IPS-NIHi11 (cell line): ENCODE measurements around the gene ALK.
"Not testable (repeated sequence)": the region's sequence is repeated elsewhere in the genome, so short reads cannot be mapped to it uniquely, and the experiment has no call there.

Experiments used
- DNase-seq: peaks from one replicate; pipeline ENCODE4 v3.0.0; 2012; ENCODE audit warnings: mixed read lengths, low spot score

Gene ALK

DNA sequence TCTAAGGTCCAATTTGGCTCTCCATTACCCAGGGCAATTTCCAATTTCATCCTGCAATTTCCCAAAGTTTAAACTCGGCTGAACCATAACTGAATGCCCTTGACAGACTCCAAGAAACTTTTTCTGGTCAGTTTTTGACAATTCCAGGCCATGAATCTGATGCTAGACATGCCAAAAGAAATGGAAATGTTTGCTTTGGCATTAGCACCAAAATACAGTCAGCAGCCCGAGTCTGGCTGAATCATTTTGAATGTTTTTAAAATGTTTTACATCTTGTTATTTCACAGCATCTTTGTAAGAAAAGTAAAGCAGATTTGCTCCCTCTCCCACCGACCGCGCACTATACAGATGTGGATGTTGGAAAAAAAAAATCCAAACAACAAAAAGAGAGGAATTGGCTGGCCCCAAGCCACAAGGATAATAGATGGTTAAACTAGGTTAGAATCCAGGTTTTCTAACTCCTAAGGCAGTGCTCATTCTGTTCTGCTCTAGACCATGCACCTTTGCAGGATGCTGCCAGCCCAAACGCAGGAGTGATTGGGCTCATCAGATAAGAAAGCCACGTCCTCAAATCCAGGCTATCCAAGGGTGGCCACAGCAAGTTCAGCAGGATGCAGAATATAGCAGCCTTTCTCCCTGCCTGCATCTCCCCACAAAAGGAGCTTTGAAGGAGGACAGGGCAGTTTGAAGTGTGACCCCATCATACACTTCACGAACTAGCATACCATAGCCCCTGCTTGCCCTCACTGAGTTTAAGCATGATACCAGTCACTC, 167.5 kb downstream of the ALK start:
- DNase-seq = no peak

DNA sequence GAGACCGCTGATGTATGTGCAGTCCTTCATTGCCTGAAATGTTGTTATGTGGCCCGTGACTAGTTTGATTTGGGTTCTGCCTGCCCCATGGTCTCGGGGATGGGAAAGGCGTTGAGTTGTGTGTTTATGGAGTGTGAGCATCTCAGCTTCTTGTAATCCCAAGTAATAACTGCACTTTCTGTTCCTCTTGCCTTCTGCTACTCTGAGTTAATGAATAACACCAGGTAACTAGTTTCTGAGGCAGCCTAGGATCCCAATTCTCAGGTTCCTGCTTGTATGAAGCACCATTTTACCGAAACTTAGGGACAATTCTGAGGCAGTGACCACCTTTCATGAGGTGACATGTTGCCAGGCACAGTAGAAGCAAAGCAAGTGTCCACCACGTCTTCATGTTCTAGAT, 170.0 kb downstream of the ALK start:
- DNase-seq = no peak

DNA sequence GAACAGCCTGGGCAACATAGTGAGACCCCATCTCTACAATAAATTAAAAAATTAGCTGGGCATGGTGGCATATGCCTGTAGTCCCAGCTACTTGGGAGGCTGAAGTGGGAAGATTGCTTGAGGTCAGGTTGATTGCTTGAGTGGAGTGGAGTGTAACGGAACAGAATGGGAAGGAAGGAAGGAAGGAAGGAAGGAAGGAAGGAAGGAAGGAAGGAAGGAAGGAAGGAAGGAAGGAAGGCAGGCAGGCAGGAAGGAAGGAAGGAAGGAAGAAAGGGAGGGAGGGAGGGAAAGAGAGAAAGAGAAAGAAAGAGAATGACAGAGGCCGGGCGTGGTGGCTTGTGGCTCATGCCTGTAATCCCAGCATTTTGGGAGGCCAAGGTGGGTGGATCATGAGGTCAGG, 170.9 kb downstream of the ALK start:
- not testable (repeated sequence) for DNase-seq

DNA sequence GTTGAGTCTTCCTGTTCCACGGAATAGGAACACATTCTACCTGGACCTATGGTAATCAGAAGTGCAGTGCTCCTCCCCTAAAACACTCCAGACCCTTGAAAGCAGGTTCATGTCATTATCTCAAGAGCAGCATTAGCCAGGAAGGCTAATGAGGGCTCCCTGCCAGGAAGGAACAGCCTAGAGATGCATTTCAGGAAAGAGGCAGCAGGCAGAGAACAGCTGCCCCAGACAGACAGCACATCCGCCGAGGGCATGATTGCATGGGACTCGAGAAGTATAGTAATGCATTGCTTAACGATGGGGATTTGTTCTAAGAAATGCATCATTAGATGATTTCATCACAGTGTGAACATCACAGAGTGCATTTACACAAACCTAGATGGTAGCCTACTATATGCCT, 171.5 kb downstream of the ALK start:
- DNase-seq = no peak

DNA sequence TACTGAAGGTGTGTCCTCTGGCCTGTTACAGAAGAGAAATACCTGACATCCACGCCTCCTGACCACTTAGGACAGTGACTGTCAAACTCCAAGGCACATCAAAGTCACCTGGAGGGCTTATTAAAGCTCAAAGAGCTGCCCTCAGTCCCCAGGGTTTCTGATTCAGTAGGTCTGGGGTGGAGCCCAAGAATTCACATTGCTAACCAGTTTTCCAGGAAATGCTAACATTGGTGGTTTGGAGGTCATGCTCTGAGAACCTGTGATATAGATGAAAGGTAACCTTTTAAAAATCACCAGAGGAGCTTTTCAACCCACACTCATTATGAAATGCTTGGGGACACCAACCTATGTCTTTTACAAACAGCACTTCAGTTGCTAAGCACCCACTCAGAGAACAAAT, 172.3 kb downstream of the ALK start:
- no peak for DNase-seq

DNA sequence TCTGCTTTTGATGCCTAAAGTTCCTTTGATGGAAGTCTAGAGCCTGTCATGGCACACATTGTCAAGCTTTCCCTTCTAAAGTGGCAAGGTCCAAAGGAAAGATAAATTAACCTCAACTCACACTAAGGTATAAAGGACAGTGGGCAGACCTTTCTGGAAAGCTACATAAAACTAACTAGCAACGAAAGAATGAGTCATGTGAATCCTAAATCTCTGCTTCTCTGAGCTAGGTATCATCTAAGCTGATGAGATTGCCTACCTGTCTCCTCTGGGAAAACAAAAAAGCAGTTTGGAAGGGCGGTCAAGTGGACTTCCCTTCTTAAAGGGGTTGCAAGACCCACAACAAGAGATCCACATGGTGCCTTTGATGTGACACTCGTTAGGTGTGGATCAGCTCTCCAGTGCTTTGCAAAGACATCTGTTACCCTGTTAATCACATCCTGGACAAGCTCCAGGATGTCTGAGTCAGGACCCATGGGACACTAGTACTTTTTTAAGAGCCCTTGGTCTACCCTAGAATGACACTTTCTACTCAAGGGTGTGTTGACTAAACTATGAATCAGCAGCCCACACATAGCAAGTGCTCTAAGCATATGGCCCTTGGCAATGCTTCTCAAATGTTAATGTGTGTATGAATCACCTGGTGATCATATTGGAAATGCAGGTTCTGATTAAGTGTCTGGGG, 173.5 kb downstream of the ALK start:
- DNase-seq = no peak

DNA sequence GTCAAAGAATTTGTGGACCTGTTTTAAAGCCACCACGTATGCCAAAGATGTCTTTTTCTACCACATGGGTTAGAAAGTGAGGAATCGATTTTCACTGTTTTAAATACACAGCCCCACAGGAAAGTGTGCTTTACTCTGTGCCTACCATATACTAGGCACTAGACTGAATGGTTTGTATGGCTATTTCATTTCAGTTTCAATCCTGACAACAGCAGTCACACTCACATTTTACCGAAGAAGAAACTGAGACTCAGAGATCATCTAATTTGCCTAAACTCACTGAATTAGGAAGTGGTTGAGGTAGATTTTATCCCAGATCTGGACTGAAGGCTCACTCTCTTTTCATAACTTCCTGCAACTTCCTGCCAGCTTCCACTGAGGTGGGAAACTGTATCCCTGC, 176.4 kb downstream of the ALK start:
- no peak for DNase-seq

DNA sequence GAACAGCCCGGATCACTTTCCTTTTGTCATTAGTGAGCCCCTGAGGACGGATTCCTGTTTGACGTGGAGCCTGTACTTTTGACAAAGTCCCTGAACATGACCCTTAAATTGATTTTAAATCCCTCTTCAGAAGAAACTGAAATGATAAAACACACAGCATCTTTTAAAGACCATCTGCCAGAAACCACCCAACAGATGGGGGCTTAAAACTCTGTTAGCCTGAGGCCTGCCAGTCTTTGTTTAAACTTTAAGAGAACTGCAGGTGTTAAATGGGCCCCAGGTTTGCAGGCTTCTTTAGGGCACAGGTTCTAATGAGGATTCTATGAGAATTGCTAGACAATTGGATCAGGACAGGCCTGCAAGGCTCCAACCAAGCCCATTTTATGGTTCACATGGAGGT, 177.9 kb downstream of the ALK start:
- no peak for DNase-seq

DNA sequence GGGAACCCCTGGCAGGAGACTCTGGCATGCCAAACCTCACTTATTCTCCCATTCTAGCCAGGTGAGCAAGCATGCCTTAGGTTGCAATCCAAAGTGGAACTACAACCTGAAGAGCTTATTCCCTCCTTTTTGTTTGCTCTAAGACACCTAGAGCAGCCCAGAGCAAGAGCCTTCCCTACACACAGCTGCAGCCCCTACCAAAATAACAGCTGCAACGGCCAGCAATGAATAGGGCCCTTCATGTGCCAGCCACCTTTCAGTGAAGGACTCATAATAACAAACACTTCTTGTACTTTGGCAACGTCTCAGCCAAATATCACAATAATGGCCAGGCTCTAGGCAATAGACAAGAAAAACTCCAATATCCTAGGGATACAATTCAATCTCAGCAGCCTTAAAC, 178.7 kb downstream of the ALK start:
- no peak for DNase-seq

DNA sequence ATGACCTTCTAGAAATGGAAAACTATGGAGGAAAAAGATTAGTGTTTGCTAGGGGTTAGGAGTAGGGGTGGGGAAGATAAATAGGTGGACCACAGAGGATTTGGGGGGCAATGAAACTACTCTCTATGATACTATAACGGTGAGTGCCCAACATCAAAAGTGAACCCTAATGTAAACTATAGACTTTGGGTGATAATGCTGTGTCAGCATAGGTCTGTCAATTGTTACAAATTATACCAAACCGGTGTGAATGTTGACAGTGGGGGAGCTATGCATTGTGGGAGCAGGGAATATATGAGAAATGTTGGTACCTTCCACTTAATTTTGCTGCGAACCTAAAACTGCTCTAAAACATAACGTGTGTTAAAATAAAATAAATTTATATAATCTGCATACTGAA, 180.3 kb downstream of the ALK start:
- no peak for DNase-seq

DNA sequence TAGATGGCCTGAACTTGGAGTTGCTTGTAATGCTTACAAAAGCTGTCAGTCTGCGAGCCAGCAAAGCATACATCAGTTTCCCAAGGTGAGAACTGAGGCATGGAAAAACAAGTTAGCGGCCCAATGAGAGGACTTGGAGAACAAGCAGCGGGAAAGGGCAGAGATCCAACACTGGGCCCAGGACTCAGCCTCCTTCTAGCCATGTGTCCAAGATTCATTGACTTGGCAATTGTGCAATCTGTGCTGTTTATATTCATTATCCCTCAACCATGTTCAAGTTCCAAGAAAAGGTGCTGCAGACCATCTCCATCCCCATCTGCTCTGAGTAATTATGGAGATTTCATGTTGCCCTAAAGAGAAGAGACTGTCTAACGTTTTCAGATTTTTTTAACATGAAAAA, 187.4 kb downstream of the ALK start:
- no peak for DNase-seq

DNA sequence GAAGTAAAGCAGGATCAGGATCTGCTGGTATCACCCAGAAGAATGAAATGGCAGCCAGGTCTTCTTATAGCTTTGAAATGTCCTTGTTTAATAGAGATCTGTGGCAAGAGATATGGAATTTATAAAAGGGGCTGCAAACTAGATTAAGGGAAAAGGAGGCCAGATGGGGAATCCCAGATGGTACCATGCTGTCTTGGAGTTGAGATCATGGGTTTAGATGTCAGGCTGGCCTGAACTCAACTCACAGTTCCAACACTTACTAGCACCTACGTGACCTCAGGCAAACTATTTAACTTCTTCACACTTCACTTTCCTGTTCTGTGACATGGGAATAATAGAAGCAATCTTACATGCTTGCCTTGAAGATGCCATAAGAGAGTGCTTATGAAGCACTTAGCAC, 188.2 kb downstream of the ALK start:
- DNase-seq = no peak

DNA sequence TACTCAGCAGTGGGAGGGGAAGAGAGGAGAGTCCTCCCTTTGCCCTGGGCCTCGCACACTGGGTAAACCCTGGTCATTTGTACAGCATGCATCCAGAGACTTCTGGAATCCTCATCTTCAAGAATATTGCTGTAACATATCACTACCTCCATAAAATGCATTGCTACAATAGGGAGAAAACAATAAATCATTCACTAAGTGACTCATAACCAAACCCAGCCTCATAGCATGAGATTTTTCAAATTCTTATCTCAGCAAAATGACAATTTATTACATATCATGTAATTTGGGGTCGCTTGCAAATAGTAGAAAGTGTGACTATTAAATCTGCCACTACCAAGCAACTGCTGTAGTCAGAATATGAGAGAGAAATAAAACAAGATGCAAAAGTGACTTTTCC, 189.4 kb downstream of the ALK start:
- DNase-seq = no peak

DNA sequence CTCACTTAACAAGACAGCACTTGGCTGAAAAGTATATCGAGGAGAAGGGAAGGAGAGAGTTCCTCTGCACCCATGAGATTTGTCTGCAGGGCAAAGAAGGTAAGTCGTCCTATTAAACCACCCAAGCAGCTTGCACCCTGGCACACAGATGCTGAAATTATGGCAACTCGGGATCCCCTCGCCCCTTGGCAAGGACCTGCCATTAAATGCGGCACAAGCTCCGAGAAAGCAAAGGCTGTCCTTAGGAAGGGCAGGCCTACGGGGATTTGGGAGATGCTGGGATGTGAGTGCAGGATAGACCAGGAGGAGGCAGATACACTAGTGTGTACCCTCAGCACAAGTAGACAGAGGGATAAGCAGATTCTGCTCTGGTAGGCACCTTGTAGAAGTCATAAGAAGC, 191.5 kb downstream of the ALK start:
- no peak for DNase-seq

DNA sequence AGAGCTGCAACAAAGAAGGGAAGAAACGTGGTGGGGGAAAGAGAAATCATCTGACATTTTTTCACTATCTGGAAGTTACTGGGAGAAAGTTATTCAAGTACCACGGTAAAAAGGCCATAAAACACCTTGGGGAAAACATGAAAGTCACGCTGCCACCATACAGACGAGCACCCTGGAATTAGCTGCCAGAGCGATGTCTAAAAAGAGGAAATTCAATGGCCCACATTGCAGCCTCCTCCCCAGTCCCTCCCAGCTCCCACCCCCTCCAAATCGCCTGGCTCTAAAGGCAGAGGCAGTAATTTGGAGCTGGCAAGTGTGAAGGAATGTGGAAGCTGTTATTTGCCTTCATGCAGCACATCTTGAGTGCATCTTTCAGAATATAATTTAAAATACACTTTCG, 192.0 kb downstream of the ALK start:
- no peak for DNase-seq

DNA sequence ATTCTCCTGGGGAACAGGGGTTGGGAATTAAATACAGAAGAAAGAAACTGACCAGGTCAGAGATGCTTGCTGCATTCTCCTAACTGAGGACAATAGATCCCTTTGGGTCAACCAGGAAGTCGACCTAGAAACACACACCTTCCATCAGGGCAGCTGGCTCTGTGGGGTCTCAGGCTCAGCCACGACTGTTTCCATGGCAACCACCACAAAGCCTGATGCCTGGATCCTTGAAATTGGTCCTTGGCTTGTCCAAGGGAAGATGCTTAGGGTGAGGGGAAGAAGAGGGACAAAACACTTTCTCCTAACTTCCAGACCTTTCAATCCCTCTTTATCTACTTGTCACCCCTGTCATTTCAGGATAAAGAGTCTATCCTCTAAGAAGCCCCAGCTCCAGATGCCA, 194.4 kb downstream of the ALK start:
- DNase-seq = no peak

DNA sequence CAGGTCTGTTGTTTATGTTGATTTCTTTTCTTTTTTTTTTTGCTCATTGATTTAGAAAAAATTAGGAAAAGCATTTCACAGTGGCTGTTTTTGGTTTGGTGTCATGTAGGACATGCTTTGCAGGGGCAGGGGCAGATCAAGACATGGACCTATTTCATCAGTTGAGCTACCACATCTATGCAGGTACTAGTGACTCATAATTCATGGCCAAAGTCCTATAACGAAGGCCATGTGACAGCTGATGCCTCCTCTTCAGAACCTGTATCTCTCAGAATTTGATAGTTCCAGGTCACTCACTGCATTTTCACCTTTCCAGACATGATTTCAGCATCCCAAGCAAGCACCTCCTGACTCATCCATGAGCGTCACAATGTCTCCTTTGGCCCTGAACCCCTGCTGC, 195.8 kb downstream of the ALK start:
- no peak for DNase-seq

DNA sequence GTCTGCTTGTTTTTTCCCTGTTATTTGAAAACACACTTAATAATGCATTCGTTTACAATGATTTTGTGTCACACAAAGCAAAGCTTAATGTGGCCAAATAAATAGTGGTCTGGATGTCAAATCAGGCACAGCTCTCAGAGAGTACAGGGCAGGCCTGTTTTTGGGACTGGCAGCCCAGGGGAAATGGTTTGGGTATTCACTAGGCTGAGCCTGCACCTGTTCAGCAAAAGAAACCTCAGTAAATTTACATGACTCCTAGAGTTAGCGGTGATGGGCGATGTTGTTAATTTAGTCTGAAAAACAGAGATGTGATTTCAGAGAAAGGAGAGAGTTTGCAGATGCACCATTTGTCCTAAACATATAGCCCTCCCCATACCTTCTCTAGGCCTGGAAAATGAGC, 197.1 kb downstream of the ALK start:
- DNase-seq = no peak

DNA sequence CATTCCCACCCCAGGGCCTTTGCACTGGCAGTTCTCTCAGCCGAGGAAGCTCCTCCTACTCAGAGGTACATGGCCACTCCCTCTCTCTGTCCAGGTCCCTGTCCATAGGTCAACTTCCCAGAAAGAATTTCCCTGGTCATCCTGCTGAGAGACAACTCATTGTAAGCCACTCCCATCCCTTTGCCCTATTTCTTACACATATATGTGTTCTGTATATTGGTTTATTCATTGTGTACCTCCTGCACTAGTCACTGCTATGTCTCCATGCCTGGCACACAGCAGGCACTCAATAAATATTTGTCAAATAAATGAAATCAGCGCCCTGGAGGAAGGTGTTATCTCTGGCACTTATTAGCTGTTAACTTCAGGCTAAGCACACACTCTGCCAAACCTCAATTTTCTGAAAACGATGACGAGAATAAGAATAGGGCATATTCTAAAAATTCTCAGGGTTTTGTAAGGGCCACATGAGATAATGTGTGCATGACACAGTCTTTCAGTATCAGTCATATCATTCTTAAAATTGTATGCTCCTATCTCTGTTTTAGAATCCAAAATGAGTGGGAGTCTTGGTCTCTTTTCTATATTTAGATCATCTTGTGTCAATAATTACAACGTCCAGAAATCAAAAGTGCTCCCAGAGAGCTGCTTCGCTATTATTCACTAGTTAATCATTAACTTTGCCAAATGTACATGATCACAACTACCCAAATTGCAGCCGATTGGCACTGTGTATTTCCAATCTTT, 198.0 kb downstream of the ALK start:
- no peak for DNase-seq

DNA sequence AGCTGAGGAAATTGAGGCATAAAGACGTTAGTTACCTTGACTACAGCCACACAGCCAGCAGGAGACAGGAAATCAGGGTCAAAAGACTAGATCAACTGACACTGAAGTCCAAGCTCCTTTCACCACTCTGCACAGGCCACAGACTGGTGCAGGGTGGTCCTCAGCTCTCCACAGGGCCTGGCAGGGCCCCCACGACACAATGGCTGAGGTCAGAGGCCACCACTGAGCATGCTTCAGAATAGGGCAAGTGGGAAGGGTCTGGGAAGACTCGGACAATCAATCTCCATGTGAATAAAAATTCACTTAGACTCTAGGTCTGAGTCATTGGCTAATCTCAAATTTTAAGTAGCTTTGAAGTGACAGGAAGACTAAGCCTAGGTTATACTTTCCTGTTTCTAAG, 201.7 kb downstream of the ALK start:
- no peak for DNase-seq

DNA sequence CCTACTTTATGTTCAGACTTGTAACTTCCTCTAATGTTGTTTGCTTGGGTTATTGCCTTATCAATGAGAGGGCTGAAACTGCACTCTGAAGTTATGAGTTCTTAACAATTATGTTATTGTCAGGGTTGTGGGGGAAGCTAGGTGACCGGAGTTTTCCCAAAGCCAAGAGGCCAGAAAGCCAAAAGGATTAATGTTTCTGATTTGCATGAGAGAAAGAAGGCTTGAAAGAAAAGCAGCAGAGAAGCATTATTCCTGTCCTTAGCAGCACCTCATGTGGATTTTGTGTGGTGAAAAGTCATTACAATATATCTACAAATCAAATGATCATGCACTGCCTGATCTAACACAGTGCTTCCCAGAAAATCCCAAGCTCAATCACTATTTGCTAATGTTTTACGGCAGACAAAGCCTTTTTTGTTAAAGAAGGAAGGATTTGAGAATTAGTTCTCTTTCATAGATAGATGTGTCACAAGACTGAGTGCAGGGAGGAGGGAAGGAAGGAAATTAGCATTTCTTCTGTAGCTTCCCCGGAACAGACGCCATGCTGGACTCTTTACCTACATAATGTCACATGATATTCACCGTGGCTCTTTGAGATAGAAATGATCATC, 203.2 kb downstream of the ALK start:
- no peak for DNase-seq

DNA sequence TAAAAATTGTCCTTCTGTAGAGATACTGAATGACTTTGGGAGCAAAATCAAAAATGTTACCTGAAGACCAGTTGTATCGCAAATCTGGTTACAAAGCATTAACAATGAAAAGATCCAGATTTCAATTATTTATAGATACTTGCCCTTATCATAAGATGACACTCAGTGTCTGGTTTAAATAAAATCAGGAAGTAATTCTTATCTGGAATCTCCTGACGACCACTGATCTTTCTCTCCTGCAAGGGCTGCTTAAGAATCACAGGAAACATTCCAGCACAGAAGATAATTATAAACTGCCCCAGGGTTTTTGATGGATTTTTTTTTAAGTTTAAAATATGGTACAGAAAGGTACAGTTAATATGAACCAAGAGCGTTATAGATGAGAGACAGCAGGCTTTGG, 205.7 kb downstream of the ALK start:
- no peak for DNase-seq

DNA sequence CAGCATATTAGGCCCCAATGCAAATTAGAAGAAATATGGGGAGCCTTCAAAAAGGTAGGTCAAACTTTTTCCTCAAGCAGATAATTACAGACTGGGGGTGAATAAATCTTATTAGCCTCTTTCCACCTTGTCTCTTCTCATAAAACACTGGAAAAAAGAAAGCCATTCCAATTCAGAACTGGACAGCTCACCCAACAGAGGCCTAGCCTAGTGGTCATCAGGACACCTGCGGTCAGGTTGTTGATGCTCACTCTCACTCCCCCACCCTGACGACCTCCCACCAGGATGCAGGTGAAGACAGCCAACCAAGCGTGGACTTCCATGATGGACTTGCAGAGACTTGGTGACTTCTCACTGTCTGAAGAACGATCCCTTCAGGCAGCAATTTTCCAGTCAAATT, 207.1 kb downstream of the ALK start:
- no peak for DNase-seq
